Lower leg skin (tissue), 4 donors: ENCODE measurements around the gene SLC43A1. TPM values are rescaled to one million over a fixed set of nuclear protein-coding genes. Genes with fewer than 3 reads are reported as not detected.

ENCODE experiments used
- DNase-seq, 2 donors: peaks; one replicate each; pipeline ENCODE4 v3.0.0-alpha.2; 2019; ENCODE audit warnings: low spot score in 2 of 2
- H3K4me3 ChIP-seq: fragments of 200-600 bp; sonication (generic); 2 replicates; pipeline ENCODE4 v1.5.1; 2017; ENCODE audit warnings: mild to moderate bottlenecking, low read depth; ENCODE audit not compliant: poor library complexity, severe bottlenecking
- POLR2A ChIP-seq, 2 donors: fragments of 450-650 bp; IDR thresholded peaks; one replicate each; pipeline ENCODE4 v1.6.1; 2016 to 2017; ENCODE audit warnings: antibody characterized with exemption in 2 of 2, mild to moderate bottlenecking in 1 of 2, moderate library complexity in 1 of 2
- WGBS, 2 donors: methylation state at CpG; one replicate each; pipeline ENCODE4 v1.1.5; 2018; 5-methylcytosine and 5-hydroxymethylcytosine counted together
- intact Hi-C: fragments of 100-400 bp; cut with DNase I; formaldehyde crosslinking; loops from one replicate; pipeline ENCODE4 v1.15.0; 2023; ENCODE audit warnings: low total_unique reads
- total RNA-seq, 4 donors: library from RNA; depleted of rRNA; stranded (reverse); fragments of >200 nt; gene quantifications; one replicate each; pipeline ENCODE4 v1.1.0, GENCODE V29; 2016
- TF ChIP-seq, protein P1 (sequence below), 3 donors: fragments of 450-650 bp; IDR thresholded peaks; one replicate each; pipeline ENCODE4 v1.5.1; 2016; ENCODE audit warnings: antibody characterized with exemption in 3 of 3, mild to moderate bottlenecking in 3 of 3, moderate library complexity in 2 of 3

The SLC43A1 gene
- total RNA-seq, 4 donors from 2014 or later: 15.9 to 20.2 (median 18.3) TPM

DNA sequence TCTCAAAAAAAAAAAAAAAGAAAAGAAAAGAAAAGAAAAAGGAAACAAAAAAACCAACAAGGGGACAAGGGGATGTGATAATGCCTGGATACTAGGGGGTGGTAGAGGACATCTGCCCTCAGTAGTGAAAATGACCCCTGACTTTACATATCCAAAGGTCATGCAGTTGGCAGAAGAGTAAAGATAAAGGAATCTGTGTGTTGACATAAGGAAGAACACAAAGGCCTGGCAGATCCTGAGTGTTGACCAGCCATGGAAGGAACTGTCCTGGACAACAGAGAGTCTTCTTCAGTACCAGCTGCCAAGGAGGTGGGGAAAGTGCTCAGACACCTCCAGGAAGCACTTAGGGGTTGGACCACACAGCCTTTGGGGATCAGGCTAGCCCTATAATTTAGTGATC is 12.6 kb downstream of the SLC43A1 start:
- H3K4me3 ChIP-seq: no peak overlapping the region
- TF ChIP-seq, protein P1, sequence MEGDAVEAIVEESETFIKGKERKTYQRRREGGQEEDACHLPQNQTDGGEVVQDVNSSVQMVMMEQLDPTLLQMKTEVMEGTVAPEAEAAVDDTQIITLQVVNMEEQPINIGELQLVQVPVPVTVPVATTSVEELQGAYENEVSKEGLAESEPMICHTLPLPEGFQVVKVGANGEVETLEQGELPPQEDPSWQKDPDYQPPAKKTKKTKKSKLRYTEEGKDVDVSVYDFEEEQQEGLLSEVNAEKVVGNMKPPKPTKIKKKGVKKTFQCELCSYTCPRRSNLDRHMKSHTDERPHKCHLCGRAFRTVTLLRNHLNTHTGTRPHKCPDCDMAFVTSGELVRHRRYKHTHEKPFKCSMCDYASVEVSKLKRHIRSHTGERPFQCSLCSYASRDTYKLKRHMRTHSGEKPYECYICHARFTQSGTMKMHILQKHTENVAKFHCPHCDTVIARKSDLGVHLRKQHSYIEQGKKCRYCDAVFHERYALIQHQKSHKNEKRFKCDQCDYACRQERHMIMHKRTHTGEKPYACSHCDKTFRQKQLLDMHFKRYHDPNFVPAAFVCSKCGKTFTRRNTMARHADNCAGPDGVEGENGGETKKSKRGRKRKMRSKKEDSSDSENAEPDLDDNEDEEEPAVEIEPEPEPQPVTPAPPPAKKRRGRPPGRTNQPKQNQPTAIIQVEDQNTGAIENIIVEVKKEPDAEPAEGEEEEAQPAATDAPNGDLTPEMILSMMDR (IDR thresholded peaks at IDR 0.05): no peak
- TF ChIP-seq POLR2A (IDR thresholded peaks at IDR 0.05): no peak
- DNase-seq: no peak
- intact Hi-C loops: no loop called here

DNA sequence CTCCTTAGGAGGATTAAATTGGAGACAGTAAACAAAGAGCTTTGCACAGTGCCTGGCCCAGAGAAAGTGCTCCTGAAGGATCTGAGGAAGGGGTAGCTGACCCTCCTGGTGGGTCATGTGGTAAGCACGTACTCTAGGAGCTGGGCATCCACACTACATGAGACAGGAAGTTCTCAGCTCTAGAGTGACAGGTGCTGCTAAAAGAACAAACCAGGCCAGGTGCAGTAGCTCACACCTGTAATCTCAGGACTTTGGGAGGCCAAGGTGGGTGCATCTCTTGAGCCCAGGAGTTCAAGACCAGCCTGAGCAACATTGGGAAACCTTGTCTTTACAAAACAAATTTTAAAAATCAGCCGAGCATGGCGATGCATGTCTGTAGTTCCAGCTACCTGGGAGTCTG is 13.1 kb downstream of the SLC43A1 start:
- WGBS, 2 donors: 89 to 96% methylated on average over 3 of the region's 3 CpGs
- TF ChIP-seq, protein P1 (IDR thresholded peaks at IDR 0.05): no peak
- no peak for TF ChIP-seq POLR2A (IDR thresholded peaks at IDR 0.05)

DNA sequence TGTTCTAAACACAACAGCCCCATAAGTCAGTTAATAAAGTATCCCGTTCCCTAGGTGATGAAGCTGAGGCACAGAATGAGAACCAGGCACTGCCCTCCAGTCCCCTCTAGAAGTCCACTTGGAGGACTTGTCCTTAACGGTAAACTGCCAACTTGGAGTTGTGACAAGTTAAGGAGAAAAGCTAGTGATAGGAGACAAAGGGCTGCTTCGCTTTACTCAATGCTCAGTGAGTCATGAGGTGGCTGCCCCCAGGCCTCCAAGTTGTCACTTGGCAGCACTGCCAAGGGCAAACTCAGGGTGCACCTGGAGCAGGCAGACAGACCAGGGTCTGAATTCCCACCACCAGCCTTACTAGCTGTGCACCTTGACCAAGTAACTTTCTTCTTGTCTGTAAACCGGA is 13.5 kb downstream of the SLC43A1 start:
- DNase-seq: no peak
- WGBS, 2 donors: 43 to 56% methylated on average over 4 of the region's 4 CpGs
- no peak overlapping the region for H3K4me3 ChIP-seq
- intact Hi-C loops: no loop called here
- TF ChIP-seq, protein P1 (IDR thresholded peaks at IDR 0.05): no peak
- no peak for TF ChIP-seq POLR2A (IDR thresholded peaks at IDR 0.05)

More for the DNA sequence above, 13.1 kb downstream of the SLC43A1 start:
- intact Hi-C loops: no loop called here
- no peak for DNase-seq
- no peak overlapping the region for H3K4me3 ChIP-seq

DNA sequence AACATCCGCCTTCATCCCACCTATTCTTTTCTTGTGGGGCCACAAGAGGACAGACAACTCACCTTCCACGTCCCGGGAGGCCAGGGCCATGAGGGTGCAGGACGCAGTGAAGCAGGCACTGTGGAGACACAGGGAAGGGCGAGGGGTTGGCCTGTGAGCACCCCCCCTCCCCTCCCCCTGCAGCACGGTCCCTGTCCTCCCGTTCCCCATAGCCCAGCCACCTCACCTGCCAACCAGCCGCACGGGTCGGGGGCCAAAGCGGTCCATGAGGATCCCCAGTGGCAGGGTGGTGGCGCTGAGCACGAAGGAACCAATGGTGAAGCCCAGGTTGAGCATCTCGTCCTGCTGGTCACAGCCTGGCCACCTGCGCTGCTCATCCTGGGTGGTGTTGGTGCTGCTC is 14.6 kb downstream of the SLC43A1 start:
- 93 to 94% methylated on average over 15 of the region's 15 CpGs for WGBS, 2 donors
- H3K4me3 ChIP-seq: no peak overlapping the region
- TF ChIP-seq, protein P1 (IDR thresholded peaks at IDR 0.05): no peak
- no peak for TF ChIP-seq POLR2A (IDR thresholded peaks at IDR 0.05)
- intact Hi-C loops: no loop called here
- no peak for DNase-seq

DNA sequence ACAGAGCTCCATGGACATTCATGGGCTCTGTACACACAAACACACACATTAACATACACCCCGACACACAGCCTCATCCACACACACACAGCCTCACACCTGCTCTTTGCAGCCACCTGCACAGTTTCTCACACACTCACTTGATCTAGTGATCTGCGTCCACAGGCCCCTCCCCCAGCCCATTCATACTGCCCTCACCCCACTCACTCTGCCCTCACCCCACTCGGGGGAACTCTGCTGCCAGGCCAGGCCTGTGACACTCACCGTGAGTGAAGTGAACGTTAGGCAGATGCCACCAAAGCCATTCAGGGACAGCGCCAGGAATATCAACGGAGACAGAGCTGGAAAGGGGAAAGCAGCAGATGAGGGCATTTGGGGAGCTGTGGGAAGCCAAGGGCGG is 15.0 kb downstream of the SLC43A1 start:
- WGBS, 2 donors: 75 to 83% methylated on average over 8 of the region's 8 CpGs
- intact Hi-C loops: no loop called here
- TF ChIP-seq, protein P1 (IDR thresholded peaks at IDR 0.05): no peak
- no peak for TF ChIP-seq POLR2A (IDR thresholded peaks at IDR 0.05)
- no peak for DNase-seq
- H3K4me3 ChIP-seq: no peak overlapping the region

DNA sequence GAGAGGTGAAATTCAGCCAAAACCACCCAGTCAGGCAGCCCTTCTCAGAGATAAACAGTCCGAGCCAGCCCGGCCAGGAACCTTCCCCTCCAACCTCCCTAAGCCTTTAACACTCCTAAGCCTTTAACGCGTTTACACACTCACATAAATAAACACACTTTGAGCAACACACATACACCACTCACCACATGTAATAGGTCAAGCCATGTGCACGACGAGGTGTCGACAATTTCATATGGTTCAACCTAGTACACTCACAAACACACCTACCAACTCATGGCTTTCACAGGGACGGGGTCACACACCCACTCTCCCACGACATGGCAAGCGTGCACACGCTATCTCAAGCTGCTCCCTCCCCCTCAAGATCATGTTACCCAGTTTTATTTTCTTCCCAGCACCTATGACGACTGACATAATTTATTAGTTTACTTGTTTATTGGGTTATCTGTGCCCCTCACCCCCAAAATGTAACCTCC is 15.5 kb downstream of the SLC43A1 start:
- TF ChIP-seq, protein P1 (IDR thresholded peaks at IDR 0.05): no peak
- TF ChIP-seq POLR2A (IDR thresholded peaks at IDR 0.05): no peak
- DNase-seq: no peak
- WGBS, 2 donors: 28 to 32% methylated on average over 12 of the region's 12 CpGs
- intact Hi-C loops: no loop called here
- H3K4me3 ChIP-seq: no peak overlapping the region
